Adrenal gland (tissue), 12 donors: Measurements from ENCODE around the gene NCAPG2. TPM values are rescaled to one million over a fixed set of nuclear protein-coding genes. Genes with fewer than 3 reads are reported as not detected.
"Not testable (repeated sequence)": the region's sequence is repeated elsewhere in the genome, so short reads cannot be mapped to it uniquely, and the experiment has no call there.

Experiments
- DNase-seq, 7 donors: peaks; one replicate each; pipeline ENCODE4 v3.0.0-alpha.2; 2019 to 2020
- H3K27ac ChIP-seq, 5 donors: fragments of 200-600 bp; sonication (generic) in 4 of 5; 1 replicate in 3 of 5; 2 replicates in 2 of 5; pipeline versions ENCODE4 v1.5.1 to v1.8.0; 2016 to 2020; ENCODE audit warnings: mild to moderate bottlenecking in 1 of 5
- H3K27me3 ChIP-seq: fragments of 200-600 bp; 2 replicates; pipeline ENCODE4 v1.8.0; 2021
- H3K36me3 ChIP-seq, 2 donors: fragments of 200-600 bp; replicated peaks in 1 of 2; 1 replicate in 1 of 2; 2 replicates in 1 of 2; pipeline versions ENCODE4 v1.5.1 to v1.8.0; 2018 to 2022
- H3K4me1 ChIP-seq, 2 donors: fragments of 200-600 bp; replicated peaks in 1 of 2; 1 replicate in 1 of 2; 2 replicates in 1 of 2; pipeline versions ENCODE4 v1.5.1 to v1.8.0; 2018 to 2021
- H3K4me3 ChIP-seq, 4 donors: fragments of 200-600 bp; sonication (generic) in 3 of 4; one replicate each; pipeline ENCODE4 v1.5.1; 2016 to 2018
- H3K9me3 ChIP-seq, 3 donors: fragments of 200-600 bp; sonication (generic) in 1 of 3; replicated peaks in 1 of 3; 1 replicate in 2 of 3; 2 replicates in 1 of 3; pipeline versions ENCODE4 v1.5.1 to v1.8.0; 2016 to 2021
- POLR2A ChIP-seq, 2 donors: fragments of 450-650 bp; IDR thresholded peaks; one replicate each; pipeline ENCODE4 v1.6.1; 2017; ENCODE audit warnings: antibody characterized with exemption in 2 of 2, mild to moderate bottlenecking in 2 of 2, moderate library complexity in 1 of 2
- WGBS, 4 donors: extraction: QIAGEN DNeasy Blood & Tissue Kit in 2 of 4; methylation state at CpG; one replicate each; pipeline versions ENCODE4 v1.1.5 to v1.1.7; 2013 to 2017; 5-methylcytosine and 5-hydroxymethylcytosine counted together
- intact Hi-C, 2 donors: fragments of 100-400 bp; cut with DNase I; formaldehyde crosslinking; loops; one replicate each; pipeline versions ENCODE4 v1.14.1 to v1.15.0; 2022 to 2023
- polyA plus RNA-seq, 3 donors: library from polyadenylated mRNA; stranded (reverse); fragments of 200-250 nt in 2 of 3; fragments of 350-450 nt in 1 of 3; fragmentation: Illumina TruSeq in 1 of 3; extraction: RNeasy Lipid Tissue Mini Kit (QIAGEN cat#74804) in 1 of 3; gene quantifications; one replicate each; pipeline ENCODE4 v1.2.3, GENCODE V29; 2013 to 2014
- total RNA-seq, 9 donors: library from RNA; depleted of rRNA in 4 of 9; stranded (reverse); fragments of >200 nt in 4 of 9; fragments of 120-200 nt in 1 of 9; fragmentation: NEBNext Ultra II Directional in 1 of 9; extraction: Animal tissue kit (Norgen Biotek cat#: 25700) in 1 of 9; gene quantifications; one replicate each; pipeline versions ENCODE4 v1.1.0 to v1.2.4, GENCODE V29; 2013 to 2023
- TF ChIP-seq, protein P1 (sequence below), 6 experiments: fragments of 450-650 bp in 4 of 6; fragments of 200-600 bp in 2 of 6; sonication (generic) in 1 of 6; IDR thresholded peaks; 1 replicate in 5 of 6; 2 replicates in 1 of 6; pipeline versions ENCODE4 v1.5.1 to v1.8.0; 2016 to 2021; ENCODE audit warnings: antibody characterized with exemption in 6 of 6, mild to moderate bottlenecking in 2 of 6, moderate library complexity in 1 of 6
- donor health status: healthy with polysubstance abuse.
- donor health status: Bipolar disorder and iron deficiency.
- donor health status: DM: yes; HTN: yes; CAD: no.
- donor health status: DM: no; HTN: no; CAD: no.
- donor health status: DM: no; HTN: no; CAD: no.
- donor health status: DM: yes; HTN: yes; CAD: no.

Gene NCAPG2
- total and polyA plus RNA-seq, 12 donors, result 1.6 to 11.6 (median 5.9) TPM

DNA sequence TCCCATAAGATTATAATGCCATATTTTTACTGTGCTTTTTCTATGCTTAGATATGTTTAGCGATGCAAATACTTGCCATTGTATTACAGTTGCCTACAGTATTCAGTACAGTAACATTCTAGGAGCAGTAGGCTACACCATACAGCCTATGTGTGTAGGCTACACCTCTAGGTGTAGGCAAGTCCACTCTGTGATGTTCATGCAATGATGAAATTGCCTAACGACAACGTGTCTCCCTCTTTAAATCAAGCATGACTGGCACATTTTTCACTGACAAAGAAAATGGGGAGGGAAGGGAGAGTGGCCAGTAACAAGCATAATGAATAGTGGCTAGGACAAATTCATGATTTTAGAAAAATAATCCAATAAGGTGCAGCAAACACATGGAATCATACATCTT, 1.7 kb downstream of the NCAPG2 start:
- 52 to 59% (median 56%) methylated on average over 3 of the region's 3 CpGs for WGBS, 4 donors
- Histone ChIP-seq H3K4me3 (no peak overlapping the region), H3K27ac (no peak overlapping the region), H3K9me3 (peaks cover 0 to 5% (median 0%) of the 10 kb centered on the region in 3 donors), H3K27me3 (no peaks in the 10 kb centered on the region), H3K4me1 (peaks cover 7% of the 10 kb centered on the region in 2 donors), H3K36me3 (no peaks in the 10 kb centered on the region)
- TF ChIP-seq POLR2A (IDR thresholded peaks at IDR 0.05), result no peak
- TF ChIP-seq, protein P1, sequence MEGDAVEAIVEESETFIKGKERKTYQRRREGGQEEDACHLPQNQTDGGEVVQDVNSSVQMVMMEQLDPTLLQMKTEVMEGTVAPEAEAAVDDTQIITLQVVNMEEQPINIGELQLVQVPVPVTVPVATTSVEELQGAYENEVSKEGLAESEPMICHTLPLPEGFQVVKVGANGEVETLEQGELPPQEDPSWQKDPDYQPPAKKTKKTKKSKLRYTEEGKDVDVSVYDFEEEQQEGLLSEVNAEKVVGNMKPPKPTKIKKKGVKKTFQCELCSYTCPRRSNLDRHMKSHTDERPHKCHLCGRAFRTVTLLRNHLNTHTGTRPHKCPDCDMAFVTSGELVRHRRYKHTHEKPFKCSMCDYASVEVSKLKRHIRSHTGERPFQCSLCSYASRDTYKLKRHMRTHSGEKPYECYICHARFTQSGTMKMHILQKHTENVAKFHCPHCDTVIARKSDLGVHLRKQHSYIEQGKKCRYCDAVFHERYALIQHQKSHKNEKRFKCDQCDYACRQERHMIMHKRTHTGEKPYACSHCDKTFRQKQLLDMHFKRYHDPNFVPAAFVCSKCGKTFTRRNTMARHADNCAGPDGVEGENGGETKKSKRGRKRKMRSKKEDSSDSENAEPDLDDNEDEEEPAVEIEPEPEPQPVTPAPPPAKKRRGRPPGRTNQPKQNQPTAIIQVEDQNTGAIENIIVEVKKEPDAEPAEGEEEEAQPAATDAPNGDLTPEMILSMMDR (IDR thresholded peaks at IDR 0.05), result no peak
- intact Hi-C loops, result loop anchor here in 1 of 2 donors (10.0 kb wide), 1 partner anchor 152 kb away; the partner anchor contains the start of gene DYNC2I1
- no peak for DNase-seq

DNA sequence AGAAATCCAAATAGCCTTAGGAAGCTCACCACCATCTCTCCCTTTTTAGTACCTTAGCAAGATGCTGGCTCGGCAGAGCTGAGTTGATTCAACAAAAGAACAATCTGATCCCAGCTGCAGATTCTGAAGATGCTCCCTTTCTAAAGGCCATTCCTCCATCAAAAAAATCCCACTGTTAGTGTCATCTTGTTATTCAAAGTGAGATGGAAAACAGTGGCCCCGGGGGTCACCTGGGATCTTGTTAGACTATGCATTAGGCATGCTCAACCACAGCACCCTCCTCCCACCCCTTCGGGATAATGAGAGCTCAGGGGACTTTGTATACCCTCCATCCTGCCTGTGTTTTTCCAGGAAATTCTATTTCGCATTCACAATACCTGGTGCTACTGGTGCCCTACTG, 2.4 kb downstream of the NCAPG2 start:
- TF ChIP-seq, protein P1 (IDR thresholded peaks at IDR 0.05), result no peak
- TF ChIP-seq POLR2A (IDR thresholded peaks at IDR 0.05), result no peak
- Histone ChIP-seq H3K4me3 (no peak overlapping the region), H3K27ac (no peak overlapping the region), H3K9me3 (no peaks in the 10 kb centered on the region), H3K4me1 (peaks cover 7% of the 10 kb centered on the region in 2 donors), H3K27me3 (no peaks in the 10 kb centered on the region), H3K36me3 (no peaks in the 10 kb centered on the region)
- intact Hi-C loops, result loop anchor here in 1 of 2 donors (10.0 kb wide), 1 partner anchor 153 kb away; the partner anchor contains the start of gene DYNC2I1
- no peak for DNase-seq
- 56 to 72% (median 64%) methylated on average over 4 of the region's 4 CpGs for WGBS, 4 donors

DNA sequence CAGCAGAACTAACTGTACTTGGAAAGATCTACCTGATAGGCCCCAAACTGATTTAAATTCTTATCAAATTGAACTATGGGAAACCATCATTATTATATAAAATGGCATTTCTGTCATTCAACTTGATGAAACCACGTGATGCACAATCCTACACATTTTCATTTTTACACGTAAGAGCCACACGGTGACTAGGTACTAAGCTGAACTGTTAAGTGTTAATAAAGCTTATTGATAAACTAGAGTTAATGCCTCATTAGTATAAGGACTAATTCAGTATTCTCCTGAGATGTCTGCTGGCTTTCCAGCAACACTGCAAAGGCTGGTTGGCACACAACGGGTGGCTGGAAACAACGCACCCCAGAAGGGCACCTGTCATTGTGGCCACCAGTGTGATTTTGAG, 4.6 kb downstream of the NCAPG2 start:
- Histone ChIP-seq H3K4me3 (no peak overlapping the region), H3K27me3 (no peaks in the 10 kb centered on the region), H3K4me1 (peaks cover 3 to 7% of the 10 kb centered on the region in 2 donors), H3K36me3 (no peaks in the 10 kb centered on the region), H3K9me3 (no peaks in the 10 kb centered on the region), H3K27ac (no peak overlapping the region)
- intact Hi-C loops, result loop anchor here in 1 of 2 donors (10.0 kb wide), 1 partner anchor 155 kb away; the partner anchor contains the start of gene DYNC2I1
- 89 to 95% (median 92%) methylated on average over 5 of the region's 5 CpGs for WGBS, 4 donors
- no peak for DNase-seq
- no peak for TF ChIP-seq POLR2A (IDR thresholded peaks at IDR 0.05)
- TF ChIP-seq, protein P1 (IDR thresholded peaks at IDR 0.05), result no peak

DNA sequence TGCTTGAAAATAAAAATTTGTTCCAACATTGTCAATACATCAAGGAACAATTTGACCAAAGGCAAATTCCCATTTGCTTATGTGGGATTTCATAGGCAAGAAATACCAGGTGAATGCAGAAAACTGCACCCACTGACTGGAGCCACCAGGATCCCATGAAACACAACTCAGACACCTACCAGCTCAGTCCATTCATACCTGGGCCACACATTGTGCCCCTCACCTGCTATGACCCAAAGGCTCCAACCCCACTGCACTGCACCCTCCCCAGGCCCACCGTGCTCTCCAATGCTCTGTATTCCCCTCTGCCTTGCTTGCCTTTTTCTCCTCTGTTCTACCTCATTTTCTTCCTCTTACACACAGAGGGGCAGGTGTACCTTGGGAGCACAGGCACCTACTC, 5.3 kb downstream of the NCAPG2 start:
- Histone ChIP-seq H3K4me1 (peaks cover 3 to 7% of the 10 kb centered on the region in 2 donors), H3K4me3 (no peak overlapping the region), H3K36me3 (no peaks in the 10 kb centered on the region), H3K9me3 (no peaks in the 10 kb centered on the region), H3K27ac (no peak overlapping the region), H3K27me3 (no peaks in the 10 kb centered on the region)
- WGBS, 4 donors, result 0 to 31% (median 0%) methylated on average over 1 of the region's 1 CpG
- DNase-seq, result no peak
- intact Hi-C loops, result loop anchor here (10.0 kb wide), 1 partner anchor 275 kb away; no protein-coding TSS in a partner anchor
- TF ChIP-seq POLR2A (IDR thresholded peaks at IDR 0.05), result no peak

DNA sequence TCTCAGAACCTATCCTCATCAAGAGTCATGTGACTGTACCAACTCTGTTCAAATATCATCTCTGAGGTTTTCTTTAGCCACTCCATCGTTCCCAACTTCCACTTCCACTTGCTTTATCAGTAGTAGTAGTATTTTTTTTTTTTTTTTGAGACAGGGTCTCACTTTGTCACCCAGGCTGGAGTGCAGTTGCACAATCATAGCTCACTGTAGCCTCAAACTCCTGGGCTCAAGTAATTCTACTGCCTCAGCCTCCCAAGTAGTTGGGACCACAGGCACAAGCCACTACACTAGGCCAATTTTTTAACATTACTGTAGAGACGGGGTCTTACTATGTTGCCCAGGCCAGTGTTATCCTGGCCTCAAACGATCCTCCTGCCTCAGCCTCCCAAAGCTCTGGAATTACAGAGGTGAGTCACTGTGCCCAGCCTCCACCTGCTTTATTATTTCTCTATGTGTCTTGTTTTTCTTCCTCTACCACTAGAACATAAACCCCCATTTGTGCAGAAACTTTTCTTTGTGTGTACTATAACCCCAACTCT, 5.9 kb downstream of the NCAPG2 start:
- Histone ChIP-seq H3K27ac (no peak overlapping the region), H3K4me3 (no peak overlapping the region), H3K9me3 (no peaks in the 10 kb centered on the region), H3K4me1 (peaks cover 3 to 7% of the 10 kb centered on the region in 2 donors), H3K36me3 (no peaks in the 10 kb centered on the region), H3K27me3 (no peaks in the 10 kb centered on the region)
- no peak for DNase-seq
- TF ChIP-seq, protein P1 (IDR thresholded peaks at IDR 0.05), result no peak
- no peak for TF ChIP-seq POLR2A (IDR thresholded peaks at IDR 0.05)
- 87 to 89% (median 88%) methylated on average over 3 of the region's 3 CpGs for WGBS, 4 donors
- intact Hi-C loops, result loop anchor here (10.0 kb wide), 1 partner anchor 276 kb away; no protein-coding TSS in a partner anchor

DNA sequence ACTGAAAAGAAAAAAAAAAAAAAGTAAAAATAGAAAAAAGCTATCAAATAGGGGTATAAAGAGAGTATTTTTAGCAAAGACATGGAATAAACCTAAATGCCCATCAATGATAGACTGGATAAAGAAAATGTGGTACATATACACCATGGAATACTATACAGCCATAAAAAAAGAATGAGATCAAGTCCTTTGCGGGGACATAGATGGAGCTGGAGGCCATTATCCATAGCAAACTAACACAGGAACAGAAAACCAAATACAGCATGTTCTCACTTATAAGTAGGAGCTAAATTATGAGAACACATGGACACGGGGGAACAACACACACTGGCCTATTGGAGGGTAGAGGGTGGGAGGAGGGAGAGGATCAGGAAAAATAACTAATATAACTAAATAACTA, 7.0 kb downstream of the NCAPG2 start:
- not testable (repeated sequence) for H3K4me3 ChIP-seq, H3K9me3 ChIP-seq, H3K36me3 ChIP-seq, H3K27ac ChIP-seq, DNase-seq, H3K4me1 ChIP-seq, H3K27me3 ChIP-seq
- intact Hi-C loops, result loop anchor here (10.0 kb wide), 1 partner anchor 277 kb away; no protein-coding TSS in a partner anchor
- WGBS, 4 donors, result 97 to 99% (median 98%) methylated on average over 2 of the region's 2 CpGs
